ENCODE results near the gene HERC4.

HERC4 gene, protein sequence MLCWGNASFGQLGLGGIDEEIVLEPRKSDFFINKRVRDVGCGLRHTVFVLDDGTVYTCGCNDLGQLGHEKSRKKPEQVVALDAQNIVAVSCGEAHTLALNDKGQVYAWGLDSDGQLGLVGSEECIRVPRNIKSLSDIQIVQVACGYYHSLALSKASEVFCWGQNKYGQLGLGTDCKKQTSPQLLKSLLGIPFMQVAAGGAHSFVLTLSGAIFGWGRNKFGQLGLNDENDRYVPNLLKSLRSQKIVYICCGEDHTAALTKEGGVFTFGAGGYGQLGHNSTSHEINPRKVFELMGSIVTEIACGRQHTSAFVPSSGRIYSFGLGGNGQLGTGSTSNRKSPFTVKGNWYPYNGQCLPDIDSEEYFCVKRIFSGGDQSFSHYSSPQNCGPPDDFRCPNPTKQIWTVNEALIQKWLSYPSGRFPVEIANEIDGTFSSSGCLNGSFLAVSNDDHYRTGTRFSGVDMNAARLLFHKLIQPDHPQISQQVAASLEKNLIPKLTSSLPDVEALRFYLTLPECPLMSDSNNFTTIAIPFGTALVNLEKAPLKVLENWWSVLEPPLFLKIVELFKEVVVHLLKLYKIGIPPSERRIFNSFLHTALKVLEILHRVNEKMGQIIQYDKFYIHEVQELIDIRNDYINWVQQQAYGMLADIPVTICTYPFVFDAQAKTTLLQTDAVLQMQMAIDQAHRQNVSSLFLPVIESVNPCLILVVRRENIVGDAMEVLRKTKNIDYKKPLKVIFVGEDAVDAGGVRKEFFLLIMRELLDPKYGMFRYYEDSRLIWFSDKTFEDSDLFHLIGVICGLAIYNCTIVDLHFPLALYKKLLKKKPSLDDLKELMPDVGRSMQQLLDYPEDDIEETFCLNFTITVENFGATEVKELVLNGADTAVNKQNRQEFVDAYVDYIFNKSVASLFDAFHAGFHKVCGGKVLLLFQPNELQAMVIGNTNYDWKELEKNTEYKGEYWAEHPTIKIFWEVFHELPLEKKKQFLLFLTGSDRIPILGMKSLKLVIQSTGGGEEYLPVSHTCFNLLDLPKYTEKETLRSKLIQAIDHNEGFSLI

DNA sequence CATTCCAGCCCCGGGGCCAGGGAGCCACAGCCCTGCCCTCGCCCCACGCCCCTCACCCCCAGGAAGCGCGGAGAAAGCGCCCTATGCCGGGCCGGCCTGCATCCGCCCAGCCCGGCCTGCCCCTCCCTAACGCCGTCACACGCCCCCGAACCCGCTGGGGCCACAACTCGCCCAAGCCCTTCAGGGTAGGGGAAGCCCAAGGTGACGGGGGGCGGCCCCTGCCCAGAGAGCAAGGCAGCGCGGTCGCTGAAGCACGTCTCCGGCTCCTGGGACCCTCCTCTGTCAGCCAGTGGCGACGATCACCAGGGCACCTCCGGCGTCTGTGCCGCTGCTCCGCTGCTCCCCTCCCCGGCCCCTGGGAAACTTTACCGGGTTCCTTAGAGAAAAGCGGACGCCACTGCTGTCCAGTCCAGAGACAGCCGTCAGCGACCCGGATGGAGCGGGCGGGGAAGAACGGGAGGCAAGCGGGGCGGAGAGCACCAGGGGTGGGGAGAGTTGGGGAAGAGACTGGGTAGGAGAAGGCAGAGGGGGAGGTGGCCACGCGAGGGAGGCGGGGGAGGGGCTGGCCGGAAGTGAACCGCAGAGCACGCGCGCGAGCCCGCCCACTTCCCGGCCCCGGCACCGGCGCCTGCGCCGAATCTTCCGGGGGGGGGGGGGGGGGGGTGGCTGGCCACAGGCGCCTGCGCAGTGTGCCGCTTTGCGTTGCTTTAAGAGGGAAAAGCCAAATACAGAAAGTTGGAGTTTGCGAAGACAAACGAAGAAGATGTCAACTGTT is at the start of gene HERC4:
TSS of gene HERC4 (minus strand) at position 509 of the 775 bp plus-strand sequence. CDS start 2,175 bp downstream, outside the sequence.
- H3K4me1 Mint-ChIP-seq: peaks cover 11 to 20% of the 10 kb centered on the region in 2 donors
- H3K4me3 Mint-ChIP-seq: peak within 1 kb of the TSS; percentile 93 to 99
- peak; percentile 95 for DNase-seq
- no peaks in the 10 kb centered on the region for H3K9me3 Mint-ChIP-seq
- no peaks in the 10 kb centered on the region for H3K27me3 Mint-ChIP-seq
- peak within 1 kb of the TSS; percentile 99 for H3K27ac Mint-ChIP-seq
- H3K36me3 Mint-ChIP-seq: peaks cover 7 to 9% of the 10 kb centered on the region in 2 donors
- ATAC-seq (replicated peaks): peak; percentile 97

DNA sequence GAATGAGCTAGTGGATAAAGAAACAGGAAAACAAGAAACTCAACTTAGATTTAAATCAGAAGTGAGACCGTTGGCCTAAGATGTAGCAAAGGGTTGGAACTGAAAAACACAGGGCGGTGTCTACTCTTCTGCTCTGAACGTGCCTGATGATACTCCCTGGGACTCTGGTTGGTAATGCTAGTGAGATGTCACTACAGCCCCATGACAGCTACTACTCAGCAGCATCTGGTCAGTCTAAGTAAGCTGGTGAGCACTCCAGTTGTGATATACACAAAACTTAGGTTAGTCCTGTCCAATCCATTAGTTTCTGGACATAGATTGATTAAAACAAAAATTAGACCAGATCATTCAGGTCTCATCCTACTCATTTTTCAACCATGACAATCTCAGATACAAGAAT is 49.6 kb upstream of the HERC4 start:
- H3K36me3 Mint-ChIP-seq: no peaks in the 10 kb centered on the region
- H3K27me3 Mint-ChIP-seq: peaks cover 0 to 5% of the 10 kb centered on the region in 2 donors
- peaks cover 0 to 2% of the 10 kb centered on the region in 2 donors for H3K4me1 Mint-ChIP-seq
- DNase-seq: no peak
- H3K27ac Mint-ChIP-seq: no peak overlapping the region
- H3K4me3 Mint-ChIP-seq: no peak overlapping the region
- H3K9me3 Mint-ChIP-seq: no peaks in the 10 kb centered on the region
- ATAC-seq (replicated peaks): no peak

DNA sequence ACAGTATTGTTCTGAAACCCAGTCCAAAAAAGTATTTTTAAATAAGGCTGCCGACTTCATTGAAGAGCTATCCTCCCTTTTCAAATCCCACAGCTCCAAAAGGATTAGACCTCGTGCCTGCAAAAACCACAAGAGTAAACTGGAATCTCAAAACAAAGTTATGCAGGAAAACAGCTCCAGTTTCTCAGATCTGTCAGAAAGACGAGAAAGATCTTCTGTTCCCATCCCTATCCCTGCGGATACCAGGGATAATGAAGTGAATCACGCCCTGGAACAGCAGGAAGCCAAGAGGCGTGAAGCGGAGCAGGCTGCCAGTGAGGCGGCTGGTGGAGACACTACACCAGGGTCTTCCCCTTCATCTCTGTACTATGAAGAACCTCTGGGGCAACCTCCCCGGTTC is 46.8 kb upstream of the HERC4 start:
- DNase-seq: no peak
- Mint-ChIP-seq H3K4me1 (peaks cover 0 to 2% of the 10 kb centered on the region in 2 donors), H3K27me3 (peaks cover 0 to 5% of the 10 kb centered on the region in 2 donors), H3K9me3 (no peaks in the 10 kb centered on the region), H3K4me3 (no peak overlapping the region), H3K36me3 (no peaks in the 10 kb centered on the region), H3K27ac (no peak overlapping the region)
- ATAC-seq (replicated peaks): no peak

DNA sequence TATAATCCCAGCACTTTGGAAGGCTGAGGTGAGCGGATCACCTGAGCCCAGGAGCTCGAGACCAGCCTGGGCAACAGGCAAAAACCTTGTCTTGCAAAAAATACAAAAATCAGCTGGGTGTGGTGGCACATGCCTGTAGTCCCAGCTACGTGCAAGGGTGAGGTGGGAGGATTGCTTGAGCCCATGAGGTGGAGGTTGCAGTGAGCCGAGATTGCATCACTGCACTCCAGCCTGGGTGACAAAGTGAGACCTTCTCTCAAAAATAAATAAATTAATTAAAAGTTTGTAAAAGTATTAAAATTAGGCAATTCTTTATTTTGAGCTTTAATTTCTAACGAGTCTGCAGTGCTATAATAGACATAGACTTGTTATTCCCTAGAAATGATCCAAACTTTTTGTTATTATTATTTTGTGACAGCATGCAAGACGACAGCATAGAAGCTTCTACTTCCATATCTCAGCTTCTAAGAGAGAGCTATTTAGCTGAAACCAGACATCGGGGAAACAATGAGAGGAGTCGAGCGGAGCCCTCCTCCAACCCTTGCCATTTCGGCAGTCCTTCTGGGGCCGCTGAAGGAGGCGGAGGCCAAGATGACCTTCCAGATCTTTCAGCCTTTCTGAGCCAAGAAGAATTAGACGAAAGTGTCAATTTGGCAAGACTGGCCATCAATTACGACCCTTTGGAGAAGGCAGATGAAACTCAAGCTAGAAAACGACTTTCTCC is 46.1 kb upstream of the HERC4 start:
- Mint-ChIP-seq H3K9me3 (no peaks in the 10 kb centered on the region), H3K4me3 (no peak overlapping the region), H3K36me3 (no peaks in the 10 kb centered on the region), H3K4me1 (no peaks in the 10 kb centered on the region), H3K27me3 (peaks cover 0 to under 1% of the 10 kb centered on the region in 2 donors), H3K27ac (no peak overlapping the region)
- DNase-seq (no peak), ATAC-seq (replicated peaks) (no peak)

DNA sequence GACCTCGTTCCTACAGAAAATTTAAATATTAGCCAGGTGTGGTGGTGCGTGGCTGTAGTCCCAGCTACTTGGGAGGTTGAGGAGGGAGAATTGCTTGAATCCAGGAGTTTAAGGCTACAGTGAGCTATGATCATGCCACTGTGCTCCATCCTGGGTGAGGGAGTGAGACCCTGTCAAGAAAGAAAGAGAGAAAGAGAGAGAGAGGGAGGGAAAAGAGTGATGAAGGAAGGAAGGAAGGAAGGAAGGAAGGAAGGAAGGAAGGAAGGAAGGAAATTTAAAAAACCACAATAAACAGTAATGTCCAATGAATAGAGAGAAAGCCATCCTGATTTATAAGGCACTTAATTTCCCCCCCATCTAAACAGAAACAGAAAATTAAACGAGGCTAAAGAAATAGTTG is 43.6 kb upstream of the HERC4 start:
- Mint-ChIP-seq H3K4me1 (no peaks in the 10 kb centered on the region), H3K27me3 (peaks cover 7 to 9% of the 10 kb centered on the region in 2 donors), H3K4me3 (no peak overlapping the region), H3K9me3 (no peaks in the 10 kb centered on the region), H3K36me3 (no peaks in the 10 kb centered on the region), H3K27ac (no peak overlapping the region)
- DNase-seq (no peak), ATAC-seq (replicated peaks) (no peak)

DNA sequence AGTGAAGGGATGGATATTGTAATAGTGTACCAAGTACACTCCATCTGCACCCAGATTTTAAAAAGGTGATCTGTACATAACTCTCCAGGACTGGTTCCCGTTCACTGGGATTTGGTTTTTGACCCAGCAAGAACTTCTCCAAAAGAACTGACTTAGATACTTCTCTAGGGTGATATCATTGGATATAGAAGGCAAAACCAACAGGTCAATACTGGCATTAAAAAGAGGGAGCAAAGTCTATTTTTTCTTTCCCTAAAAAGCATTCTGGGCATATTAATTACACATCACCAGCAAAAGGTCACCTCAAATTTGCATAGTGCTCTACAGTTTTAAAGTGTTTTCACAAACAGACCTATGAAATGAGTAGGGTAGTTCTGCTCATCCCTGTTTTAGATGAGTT is 37.8 kb upstream of the HERC4 start:
- Mint-ChIP-seq H3K4me1 (peaks cover 2 to 6% of the 10 kb centered on the region in 2 donors), H3K36me3 (no peaks in the 10 kb centered on the region), H3K4me3 (no peak overlapping the region), H3K27ac (no peak overlapping the region), H3K27me3 (peaks cover 9 to 12% of the 10 kb centered on the region in 2 donors), H3K9me3 (no peaks in the 10 kb centered on the region)
- no peak for DNase-seq
- ATAC-seq (replicated peaks): no peak

DNA sequence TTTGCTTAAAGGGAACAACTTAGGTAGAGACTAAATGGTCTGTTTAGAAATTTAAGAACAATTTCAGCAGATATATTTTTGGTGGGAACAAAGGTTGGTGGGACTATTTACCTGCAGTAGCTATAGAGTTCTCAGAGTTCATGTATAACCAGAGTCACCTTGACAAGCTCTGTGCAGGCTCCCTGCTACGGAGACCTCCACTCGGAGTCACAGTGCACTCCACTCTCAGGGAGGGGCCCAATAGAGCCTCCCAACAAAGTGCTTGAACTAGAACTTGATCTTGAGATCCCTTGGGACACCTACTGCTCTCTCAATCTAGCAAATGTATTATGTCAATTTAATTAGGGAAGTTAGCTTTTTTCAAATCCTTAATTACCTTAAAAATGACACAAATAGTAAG is 36.5 kb upstream of the HERC4 start:
- H3K4me3 Mint-ChIP-seq: no peak overlapping the region
- H3K27ac Mint-ChIP-seq: no peak overlapping the region

DNA sequence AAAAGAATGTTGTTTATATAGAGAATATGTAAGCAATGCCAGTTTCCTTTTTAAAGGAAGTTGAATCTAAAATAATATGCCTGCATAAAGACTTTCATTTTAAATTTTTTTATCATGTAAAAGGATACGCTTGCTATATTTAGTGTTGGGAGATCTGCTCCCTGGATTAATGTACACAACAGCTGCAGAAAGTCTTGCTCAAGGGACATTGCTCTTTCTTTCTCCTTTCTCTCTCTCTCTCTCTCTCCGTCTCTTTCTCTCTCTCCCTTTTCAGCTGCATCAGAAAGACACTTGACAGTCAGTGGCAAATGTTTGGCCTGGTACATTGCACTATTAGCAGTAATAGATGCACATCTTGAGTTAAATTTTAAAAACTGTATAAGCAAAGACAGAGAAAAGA is 34.9 kb upstream of the HERC4 start:
- no peaks in the 10 kb centered on the region for H3K9me3 Mint-ChIP-seq
- no peaks in the 10 kb centered on the region for H3K36me3 Mint-ChIP-seq
- H3K27me3 Mint-ChIP-seq: peaks cover 0 to 5% of the 10 kb centered on the region in 2 donors
- H3K4me1 Mint-ChIP-seq: peaks cover 2 to 6% of the 10 kb centered on the region in 2 donors
- no peak overlapping the region for H3K27ac Mint-ChIP-seq
- H3K4me3 Mint-ChIP-seq: no peak overlapping the region
- ATAC-seq (replicated peaks): no peak
- no peak for DNase-seq

More for the DNA sequence above, 36.5 kb upstream of the HERC4 start:
- ATAC-seq (replicated peaks): no peak
- no peaks in the 10 kb centered on the region for H3K9me3 Mint-ChIP-seq
- H3K36me3 Mint-ChIP-seq: no peaks in the 10 kb centered on the region
- DNase-seq: no peak
- peaks cover 2 to 6% of the 10 kb centered on the region in 2 donors for H3K4me1 Mint-ChIP-seq
- peaks cover 9 to 12% of the 10 kb centered on the region in 2 donors for H3K27me3 Mint-ChIP-seq

DNA sequence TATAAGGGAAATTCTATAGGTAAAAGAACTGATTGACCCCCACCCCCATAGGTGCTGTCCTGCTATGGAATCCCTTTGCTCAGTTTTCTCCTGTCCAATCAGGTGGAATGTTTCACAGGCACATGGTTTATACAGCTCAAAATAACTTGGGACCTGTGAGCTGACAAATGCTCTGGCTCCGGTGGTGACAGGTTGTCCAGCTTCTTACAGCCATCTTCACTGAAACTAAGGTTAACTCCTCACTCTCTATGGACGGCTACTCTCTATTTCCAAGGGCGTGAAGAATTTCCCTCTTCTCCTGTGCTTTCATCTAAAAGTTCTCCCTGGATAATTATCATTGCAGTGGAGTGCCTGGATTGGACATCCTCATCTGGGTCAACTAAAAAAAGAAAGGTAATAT is 34.2 kb upstream of the HERC4 start, which contains the start of gene MYPN:
TSS of gene MYPN (plus strand) at position 158 of the 400 bp plus-strand sequence. CDS start 11,951 bp downstream, outside the sequence.
- no peak for DNase-seq
- no peak within 1 kb of the TSS for H3K4me3 Mint-ChIP-seq
- H3K36me3 Mint-ChIP-seq: no peaks in the 10 kb centered on the region
- H3K9me3 Mint-ChIP-seq: no peaks in the 10 kb centered on the region
- no peak within 1 kb of the TSS for H3K27ac Mint-ChIP-seq
- ATAC-seq (replicated peaks): no peak
- peaks cover 0 to 5% of the 10 kb centered on the region in 2 donors for H3K27me3 Mint-ChIP-seq
- H3K4me1 Mint-ChIP-seq: peaks cover 2 to 6% of the 10 kb centered on the region in 2 donors

DNA sequence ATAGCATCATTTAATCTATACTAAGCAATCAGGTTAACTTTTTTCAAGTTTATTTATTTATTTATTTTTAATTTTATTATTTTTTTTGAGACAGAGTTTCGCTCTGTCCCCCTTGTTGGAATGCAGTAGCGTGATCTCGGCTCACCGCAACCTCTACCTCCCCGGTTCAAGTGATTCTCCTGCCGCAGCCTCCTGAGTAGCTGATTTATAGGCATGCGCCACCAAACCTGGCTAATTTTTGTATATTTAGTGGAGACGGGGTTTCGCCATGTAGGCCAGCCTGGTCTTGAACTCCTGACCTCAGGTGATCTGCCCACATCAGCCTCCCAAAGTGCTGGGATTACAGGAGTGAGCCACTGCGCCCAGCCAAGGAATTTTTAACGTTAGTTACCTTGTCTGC is 33.6 kb upstream of the HERC4 start:
- no peak overlapping the region for H3K27ac Mint-ChIP-seq
- H3K27me3 Mint-ChIP-seq: peaks cover 0 to 5% of the 10 kb centered on the region in 2 donors
- H3K36me3 Mint-ChIP-seq: no peaks in the 10 kb centered on the region
- DNase-seq (no peak), ATAC-seq (replicated peaks) (no peak)
- no peaks in the 10 kb centered on the region for H3K9me3 Mint-ChIP-seq
- peaks cover 2 to 6% of the 10 kb centered on the region in 2 donors for H3K4me1 Mint-ChIP-seq
- H3K4me3 Mint-ChIP-seq: no peak overlapping the region

DNA sequence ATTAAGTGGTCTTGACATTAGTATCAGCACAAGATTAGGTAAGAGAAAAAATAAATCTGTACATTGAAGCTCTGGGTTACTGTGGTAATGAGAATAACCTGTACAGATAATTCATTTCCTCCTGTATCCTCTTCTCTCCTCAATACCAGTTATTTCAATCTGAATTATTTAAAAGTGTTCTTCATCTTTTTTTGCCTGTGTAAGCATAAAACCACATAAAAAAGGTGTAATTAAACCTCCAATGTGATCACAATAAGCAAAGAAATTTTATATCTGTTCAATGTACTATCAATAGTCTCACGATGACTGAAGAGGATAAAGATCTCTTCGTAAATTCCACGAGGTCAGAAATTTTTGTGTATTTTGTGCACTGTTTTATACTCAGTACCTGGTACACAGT is 33.0 kb upstream of the HERC4 start:
- Mint-ChIP-seq H3K9me3 (no peaks in the 10 kb centered on the region), H3K4me1 (peaks cover 2 to 6% of the 10 kb centered on the region in 2 donors), H3K27me3 (peaks cover 0 to 5% of the 10 kb centered on the region in 2 donors), H3K27ac (no peak overlapping the region), H3K4me3 (no peak overlapping the region), H3K36me3 (no peaks in the 10 kb centered on the region)
- DNase-seq: no peak
- ATAC-seq (replicated peaks): no peak

DNA sequence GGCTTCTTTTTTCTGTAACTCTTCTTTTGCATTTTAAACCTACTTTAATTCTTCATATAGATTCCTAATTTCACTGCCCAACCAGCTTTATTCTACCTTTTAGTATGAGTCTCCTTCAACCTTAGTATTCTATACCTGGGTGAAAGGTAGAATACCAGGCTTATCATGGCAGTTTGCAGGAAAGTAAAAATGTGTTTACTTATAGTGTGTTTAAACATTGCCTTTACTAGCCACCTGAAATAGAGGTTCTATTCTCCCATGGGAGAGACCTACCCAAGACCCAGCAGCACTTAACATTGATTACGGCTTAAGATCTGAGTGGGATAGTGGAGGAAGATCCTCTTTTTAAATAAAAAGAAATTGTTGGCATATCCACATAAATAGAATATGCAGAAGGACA is 32.6 kb upstream of the HERC4 start:
- Mint-ChIP-seq H3K4me1 (peaks cover 2 to 6% of the 10 kb centered on the region in 2 donors), H3K9me3 (no peaks in the 10 kb centered on the region), H3K27me3 (peaks cover 0 to 5% of the 10 kb centered on the region in 2 donors), H3K36me3 (no peaks in the 10 kb centered on the region), H3K27ac (no peak overlapping the region), H3K4me3 (no peak overlapping the region)
- DNase-seq: no peak
- ATAC-seq (replicated peaks): no peak

DNA sequence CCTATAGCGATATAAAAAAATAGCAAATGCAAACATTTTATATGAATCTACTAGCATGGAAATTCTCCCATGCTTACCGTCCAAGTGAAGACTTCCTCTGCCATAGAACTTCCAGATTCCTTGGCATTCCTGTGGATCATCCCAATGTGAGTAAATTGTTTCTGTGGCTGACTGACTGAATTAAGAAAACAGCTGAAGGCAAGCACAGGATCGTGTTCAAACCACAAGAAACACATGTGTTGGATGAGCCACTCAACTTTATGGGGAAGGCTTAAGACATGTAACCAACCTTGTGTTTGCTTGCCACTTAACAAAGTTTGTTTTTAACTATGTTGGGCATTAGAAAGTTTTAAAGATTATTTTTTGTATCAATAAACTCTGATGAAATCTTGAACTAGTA is 31.6 kb upstream of the HERC4 start:
- ATAC-seq (replicated peaks): no peak
- Mint-ChIP-seq H3K9me3 (no peaks in the 10 kb centered on the region), H3K4me3 (no peak overlapping the region), H3K27me3 (peaks cover 0 to 5% of the 10 kb centered on the region in 2 donors), H3K27ac (no peak overlapping the region), H3K4me1 (peaks cover 1 to 2% of the 10 kb centered on the region in 2 donors), H3K36me3 (no peaks in the 10 kb centered on the region)
- no peak for DNase-seq

All from stimulated activated naive B cell treated with anti-CD40 and anti-IgM and Interleukin-4, amounts not matched to agents 10 μg/mL and 1 μg/mL and 100 μg/mL, for 72 hours (primary cell).